NOMO-1 treated with dmso at 0.1 percent for 144 hours (cell line): ENCODE measurements around the gene SLC25A44.
"Not testable (repeated sequence)": the region's sequence is repeated elsewhere in the genome, so short reads cannot be mapped to it uniquely, and the experiment has no call there.

ENCODE experiments used
- DNase-seq: peaks from one replicate; lab custom pipeline; 2025; ENCODE audit not compliant: unreplicated experiment; lab: John Stamatoyannopoulos, UW

The SLC25A44 gene

DNA sequence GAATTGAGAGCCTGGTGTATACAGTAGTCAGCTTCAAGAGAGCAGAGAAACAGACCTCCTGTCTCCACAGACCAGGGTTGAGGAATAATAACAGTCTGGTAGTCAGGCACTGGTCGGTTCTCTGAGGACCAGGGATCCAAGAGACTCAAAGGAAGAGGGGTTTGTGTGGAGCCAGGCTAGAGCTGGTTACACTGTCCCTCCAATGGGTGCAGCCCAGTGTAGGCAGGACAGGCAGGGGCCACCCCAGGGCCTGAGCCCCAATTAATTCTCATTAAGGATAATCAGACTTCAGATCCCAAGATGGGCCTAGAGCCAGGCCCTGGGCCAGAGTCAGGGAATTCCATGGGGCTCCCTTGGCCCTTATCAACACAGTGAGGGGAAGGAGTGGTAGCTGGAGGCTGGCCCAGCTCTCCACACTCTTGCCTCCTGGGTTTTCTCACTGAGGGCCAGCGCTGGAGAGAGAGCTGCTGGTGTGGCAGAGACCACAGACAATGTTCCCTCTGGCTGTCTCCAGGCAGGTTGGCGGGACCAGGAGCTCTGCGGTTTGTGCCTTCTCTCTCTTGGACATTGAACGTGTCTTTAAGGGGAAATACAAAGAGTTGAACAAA lies 31.4 kb upstream of the SLC25A44 start:
- no peak for DNase-seq

DNA sequence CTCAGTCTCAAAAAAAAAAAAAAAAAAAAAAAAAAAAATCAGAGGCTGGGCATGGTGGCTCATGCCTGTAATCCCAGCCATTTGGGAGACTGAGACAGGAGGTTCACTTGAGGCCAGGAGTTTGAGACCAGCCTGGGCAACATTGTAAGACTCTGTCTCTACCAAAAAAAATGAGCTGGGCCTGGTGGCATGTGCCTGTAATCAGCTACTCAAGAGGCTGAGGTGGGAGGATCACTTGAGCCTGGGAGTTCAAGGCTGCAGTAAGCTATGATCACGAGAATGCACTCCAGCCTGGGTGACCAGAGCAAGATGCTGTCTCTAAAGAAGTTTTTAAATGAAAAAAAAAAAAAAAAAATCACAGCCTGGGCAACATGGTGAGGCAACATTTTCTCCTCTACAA lies 30.2 kb upstream of the SLC25A44 start:
- no peak for DNase-seq

DNA sequence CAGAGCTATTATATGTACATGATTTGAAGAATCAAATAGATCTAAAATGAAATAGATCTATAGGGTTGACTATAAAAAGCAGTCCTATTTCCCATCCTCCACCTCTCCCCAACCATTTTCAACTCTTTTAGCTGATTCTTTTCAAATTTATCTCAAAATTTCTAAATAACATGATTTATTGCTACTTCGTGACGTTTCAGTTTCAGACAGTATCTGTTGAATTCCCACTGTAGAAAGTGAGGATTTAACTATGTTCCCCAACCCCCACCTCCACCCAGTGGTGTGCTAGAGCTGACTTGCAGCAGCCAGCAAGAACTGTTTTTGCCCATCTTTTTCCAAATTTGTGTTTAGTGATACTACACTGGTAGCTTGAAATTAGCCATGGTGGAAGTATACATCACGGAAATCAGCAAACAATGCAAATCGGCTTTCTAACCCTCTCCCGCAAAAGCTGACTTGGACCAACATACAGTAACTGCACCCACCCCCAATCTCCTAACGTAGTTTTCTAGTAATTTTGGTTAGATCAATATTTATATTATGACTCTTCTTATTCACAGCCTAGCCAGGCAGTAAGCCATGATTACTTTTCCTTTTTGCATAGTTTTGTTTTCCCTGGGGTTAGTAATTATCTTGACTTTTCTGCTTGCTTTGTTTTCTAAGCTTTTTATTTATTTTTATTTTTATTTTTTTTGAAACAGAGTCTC lies 29.6 kb upstream of the SLC25A44 start:
- no peak for DNase-seq

DNA sequence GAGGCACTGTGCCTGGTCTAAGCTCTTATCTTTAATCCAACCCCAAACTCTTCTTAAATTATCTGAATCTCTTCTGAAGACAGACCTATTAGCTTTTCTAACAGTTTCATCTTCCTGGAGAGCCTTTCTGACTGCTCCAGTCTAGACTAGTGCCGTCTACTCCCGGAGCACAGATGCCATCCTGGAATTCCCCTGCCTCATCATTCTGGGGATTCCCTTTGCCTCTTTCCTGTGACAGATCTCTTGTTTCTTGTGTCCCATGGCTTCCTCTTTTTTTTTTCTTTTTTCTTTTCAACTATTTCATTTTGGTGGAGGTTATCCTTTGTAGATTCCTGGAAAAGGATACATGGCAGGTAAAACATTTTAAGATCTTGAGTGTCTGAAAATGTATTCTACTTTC lies 28.8 kb upstream of the SLC25A44 start:
- no peak for DNase-seq

DNA sequence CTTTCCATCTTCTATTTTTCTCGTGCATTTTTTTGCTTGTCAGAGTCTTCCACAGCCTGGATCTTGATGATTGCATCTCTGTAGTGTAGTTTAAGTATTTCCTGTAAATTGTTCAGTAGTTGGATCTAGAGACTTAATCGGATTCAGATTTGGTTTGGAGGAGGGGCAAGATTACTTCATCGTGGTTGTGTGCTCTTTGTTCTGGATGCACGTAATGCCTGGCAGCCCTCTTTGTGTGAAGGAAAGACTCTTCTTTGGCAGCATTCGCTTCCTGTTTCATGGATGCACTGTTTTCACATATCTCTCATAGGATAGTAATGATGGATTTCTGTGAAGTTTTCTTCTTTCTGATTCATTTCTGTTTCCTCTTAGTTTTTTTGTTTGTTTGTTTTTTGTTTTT lies 26.4 kb upstream of the SLC25A44 start:
- no peak for DNase-seq

DNA sequence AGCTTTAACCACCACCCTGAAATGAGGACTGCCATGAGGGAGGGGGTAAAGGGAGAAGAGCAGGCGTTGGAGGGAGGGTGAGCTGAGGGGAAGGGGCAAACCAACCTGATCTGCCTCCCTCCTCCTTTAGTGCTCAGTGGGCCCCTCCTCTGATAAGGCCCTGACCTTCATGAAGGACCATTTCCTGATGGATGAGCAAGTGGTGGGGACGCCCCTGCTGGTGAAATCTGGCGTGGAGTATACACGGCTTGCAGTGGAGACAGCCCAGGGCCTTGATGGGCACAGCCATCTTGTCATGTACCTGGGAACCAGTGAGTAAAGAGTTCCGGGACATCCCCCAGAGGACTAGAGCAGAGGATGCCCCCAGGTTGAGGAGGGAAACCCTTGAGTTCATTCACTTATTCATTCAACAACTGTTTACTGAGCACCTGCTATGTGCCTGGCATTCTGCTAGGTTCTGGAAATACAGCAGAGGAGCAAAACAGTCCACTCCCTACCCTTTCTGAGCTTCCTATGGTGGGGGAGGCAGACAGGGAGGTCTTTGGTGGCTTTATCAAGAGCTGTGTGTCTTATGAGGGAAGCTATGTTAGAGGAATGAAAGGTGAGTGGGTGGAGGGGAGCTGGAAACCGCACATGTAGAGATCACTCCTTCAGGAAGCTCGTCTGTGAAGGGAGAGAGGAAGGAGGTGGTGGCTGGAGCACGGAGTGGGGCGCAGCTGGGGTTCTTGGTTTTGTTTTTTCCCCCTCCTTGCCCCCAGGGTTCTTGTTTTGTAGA lies 21.0 kb upstream of the SLC25A44 start:
- DNase-seq: no peak

DNA sequence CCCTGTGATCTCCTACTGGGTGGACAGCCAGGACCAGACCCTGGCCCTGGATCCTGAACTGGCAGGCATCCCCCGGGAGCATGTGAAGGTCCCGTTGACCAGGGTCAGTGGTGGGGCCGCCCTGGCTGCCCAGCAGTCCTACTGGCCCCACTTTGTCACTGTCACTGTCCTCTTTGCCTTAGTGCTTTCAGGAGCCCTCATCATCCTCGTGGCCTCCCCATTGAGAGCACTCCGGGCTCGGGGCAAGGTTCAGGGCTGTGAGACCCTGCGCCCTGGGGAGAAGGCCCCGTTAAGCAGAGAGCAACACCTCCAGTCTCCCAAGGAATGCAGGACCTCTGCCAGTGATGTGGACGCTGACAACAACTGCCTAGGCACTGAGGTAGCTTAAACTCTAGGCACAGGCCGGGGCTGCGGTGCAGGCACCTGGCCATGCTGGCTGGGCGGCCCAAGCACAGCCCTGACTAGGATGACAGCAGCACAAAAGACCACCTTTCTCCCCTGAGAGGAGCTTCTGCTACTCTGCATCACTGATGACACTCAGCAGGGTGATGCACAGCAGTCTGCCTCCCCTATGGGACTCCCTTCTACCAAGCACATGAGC lies 17.2 kb upstream of the SLC25A44 start:
- no peak for DNase-seq

DNA sequence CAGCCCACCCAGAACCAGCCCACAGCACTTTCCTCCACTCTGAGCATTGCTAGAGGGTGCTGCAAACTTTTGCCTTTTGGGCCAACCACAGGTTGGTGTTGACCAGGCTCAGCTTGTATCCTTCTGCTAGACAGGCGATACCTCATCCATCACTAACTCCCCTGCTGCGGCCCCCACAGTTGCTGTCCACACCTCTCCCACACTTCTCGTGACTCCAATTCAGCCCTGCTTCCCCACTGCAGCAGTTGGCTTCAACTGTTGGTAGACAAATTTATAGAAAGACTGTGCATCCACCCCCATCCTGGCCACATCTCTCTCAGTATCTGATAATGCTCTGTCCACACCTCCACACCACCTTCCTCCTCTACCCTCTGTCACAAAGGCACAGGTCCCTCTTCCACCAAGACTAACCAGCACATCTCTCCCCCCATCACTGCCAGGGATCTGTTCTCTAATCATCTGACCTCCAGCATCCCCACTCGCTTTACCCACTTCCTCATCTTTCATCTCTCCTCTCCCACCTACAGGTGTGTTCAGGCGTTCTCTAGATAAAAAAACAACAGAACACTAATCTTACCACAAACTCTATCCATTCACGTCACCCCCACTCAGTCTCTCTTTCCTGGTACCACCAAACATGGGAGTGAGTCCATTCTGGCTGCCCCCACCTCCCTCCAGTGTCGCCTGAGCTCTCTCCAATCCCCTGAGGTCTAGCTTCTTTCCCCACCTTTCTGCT lies 15.8 kb upstream of the SLC25A44 start:
- no peak for DNase-seq

DNA sequence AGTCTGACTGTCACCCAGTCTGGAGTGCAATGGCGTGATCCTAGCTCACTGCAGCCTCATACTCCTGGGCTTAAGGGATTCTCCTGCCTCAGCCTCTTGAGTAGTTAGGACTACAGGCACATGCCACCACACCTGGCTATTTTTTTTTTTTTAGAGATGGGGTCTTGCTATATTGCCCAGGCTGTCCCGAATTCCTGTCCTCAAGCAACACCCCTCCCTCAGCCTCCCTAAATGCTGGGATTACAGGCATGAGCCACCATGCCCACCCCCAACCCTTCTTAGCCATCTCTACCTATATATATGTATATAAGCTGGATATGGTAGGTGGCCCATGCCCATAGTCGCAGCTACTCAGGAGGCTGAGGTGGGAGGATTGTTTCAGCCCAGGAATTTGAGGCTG lies 13.4 kb upstream of the SLC25A44 start:
- DNase-seq: no peak

DNA sequence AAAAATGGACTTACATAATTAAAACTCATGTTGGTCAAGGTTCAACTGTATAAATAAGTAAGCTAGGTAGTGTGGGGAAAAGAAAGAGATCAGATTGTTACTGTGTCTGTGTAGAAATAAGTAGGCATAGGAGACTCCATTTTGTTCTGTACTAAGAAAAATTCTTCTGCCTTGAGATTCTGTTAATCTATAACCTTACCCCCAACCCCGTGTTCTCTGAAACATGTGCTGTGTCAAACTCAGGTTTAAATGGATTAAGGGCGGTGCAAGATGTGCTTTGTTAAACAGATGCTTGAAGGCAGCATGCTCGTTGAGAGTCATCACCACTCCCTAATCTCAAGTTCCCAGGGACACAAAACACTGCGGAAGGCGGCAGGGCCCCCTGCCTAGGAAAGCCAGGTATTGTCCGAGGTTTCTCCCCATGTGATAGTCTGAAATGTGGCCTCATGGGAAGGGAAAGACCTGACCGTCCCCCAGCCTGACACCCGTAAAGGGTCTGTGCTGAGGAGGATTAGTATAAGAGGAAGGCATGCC lies 12.4 kb upstream of the SLC25A44 start:
- DNase-seq: not testable (repeated sequence)

DNA sequence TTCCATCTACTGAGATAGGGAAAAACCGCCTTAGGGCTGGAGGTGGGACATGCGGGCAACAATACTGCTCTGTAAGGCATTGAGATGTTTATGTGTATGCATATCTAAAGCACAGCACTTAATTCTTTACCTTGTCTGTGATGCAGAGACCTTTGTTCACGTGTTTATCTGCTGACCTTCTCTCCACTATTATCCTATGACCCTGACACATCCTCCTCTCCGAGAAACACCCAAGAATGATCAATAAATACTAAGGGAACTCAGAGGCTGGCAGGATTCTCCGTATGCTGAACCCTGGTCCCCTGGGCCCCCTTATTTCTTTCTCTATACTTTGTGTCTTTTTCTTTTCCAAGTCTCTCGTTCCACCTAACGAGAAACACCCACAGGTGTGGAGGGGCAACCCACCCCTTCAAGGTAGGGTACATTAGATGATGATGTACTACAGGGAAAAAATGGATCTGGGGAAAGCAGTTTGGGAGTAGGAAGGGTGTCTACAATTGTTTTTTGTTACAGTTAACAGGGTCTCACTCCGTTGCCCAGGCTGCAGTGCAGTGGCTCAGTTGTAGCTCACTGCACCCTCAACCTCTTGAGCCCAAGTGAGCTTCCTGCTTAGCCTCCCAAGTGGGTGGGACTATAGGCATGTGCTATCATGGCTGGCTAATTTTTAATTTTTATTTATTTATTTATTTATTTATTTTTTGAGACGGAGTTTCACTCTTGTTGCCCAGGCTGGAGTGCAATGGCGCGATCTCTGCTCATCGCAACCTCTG lies 11.7 kb upstream of the SLC25A44 start:
- DNase-seq: not testable (repeated sequence)

DNA sequence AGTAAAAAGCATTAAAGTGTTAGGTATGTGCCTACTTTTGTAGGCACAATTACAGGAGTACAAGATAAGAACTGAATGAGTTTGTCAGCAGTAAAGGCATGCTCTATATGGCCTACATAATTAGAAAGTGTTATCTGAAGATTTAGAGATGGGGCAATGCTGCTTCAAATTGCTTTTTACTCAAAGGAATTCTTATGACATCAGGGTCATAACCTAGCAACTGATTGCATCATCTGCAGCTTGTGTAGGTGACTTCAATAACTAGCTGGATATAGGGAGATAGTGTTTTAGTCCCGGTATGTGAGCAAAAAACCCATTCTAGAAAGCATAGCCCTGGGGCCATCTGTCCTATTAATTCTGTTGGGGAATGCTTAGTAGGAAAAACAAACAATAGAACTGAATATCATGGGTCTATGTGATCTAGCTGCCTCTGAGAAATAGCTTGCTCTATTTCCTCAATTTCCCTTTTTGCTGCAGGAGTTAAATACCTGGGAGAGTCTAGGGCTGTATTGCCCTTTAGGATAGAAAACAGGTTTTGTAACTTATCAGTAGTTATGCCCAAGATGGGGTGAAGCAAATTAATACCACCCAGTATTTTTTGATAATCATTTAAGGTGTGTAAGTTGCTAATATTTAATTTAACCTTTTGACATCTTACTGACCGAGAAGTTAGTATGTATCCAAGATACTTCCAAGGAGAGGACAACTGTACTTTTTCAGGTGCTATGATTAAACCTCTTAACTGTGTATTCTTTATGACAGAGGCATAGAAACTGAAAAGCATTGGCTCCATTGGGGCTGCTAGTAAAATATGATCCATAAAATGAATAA lies 7.3 kb upstream of the SLC25A44 start:
- DNase-seq: not testable (repeated sequence)

DNA sequence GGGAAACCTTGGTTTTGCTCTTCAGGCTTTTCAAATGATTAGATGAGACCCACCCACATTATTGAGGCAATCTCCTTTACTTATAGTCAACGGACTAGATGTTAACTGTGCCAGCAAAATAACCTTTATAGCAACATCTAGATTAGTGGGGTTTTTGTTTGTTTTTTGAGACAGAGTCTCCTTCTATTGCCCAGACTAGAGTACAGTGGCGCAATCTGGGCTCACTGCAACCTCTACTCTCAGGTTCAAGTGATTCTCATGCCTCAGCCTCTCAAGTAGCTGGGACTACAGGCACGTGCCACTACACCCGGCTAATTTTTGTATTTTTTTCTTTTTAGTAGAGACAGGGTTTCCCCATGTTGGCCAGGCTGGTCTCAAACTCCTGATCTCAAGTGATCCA lies 3.6 kb upstream of the SLC25A44 start:
- DNase-seq: not testable (repeated sequence)

DNA sequence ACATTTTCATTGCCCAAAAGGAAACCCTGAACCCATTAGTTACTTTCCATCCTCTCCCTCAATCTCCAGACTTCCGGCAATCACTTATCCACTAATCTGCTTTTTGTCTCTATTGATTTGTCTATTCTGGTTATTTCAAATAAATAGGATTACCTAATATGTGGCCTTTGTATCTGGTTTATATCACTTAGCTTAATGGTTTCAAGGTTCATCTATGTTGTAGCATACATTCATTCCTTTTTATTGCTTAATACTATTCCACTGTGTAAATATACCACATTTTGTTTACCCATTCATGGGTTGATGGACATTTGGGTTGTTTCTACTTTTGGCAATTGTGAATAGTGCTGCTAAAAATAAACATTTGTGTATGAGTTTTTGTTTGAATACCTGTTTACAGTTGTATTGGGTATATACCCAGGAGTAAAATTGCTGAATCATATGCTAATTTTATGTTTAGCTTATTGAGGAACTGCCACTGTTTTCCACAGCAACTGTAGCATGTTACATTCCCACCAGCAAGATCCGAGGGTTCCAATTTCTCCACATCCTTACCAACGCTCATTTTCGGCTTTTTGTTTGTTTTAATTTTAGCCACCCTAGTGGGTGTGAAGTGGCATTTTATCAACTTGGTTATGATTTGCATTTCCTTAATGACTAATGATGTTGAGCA lies 2.5 kb upstream of the SLC25A44 start:
- DNase-seq: no peak

DNA sequence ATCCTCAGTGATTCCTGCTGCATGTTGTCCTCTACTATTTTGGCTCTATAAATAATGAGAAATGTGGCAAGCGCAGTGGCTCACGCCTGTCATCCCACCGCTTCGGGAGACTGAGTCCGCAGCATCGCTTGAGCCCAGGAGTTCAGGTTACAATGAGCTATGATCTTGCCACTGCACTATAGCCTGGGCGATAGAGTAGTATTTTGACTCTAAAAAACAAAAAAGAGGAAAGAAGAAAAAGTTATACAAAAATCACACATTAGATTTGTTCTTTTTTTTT lies 756 bp upstream of the SLC25A44 start:
- no peak for DNase-seq

DNA sequence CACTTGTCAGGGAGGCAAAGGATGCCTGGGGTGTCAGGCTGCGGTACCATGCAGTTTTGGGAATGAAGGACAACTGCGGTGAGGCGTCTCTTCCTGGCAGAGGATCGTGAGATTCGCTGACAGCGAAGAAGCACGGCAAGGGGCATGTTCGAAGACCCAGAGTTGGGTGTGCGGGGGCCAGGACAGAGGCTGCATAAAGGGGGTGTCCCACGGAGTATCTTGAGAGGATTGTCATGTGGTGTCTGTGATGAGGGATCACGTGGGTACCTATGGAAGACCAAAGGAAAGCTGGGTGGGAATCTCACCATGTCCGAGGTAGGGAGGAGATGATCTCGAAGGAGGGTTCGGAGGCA lies 372 bp downstream of the SLC25A44 start:
- DNase-seq: no peak

DNA sequence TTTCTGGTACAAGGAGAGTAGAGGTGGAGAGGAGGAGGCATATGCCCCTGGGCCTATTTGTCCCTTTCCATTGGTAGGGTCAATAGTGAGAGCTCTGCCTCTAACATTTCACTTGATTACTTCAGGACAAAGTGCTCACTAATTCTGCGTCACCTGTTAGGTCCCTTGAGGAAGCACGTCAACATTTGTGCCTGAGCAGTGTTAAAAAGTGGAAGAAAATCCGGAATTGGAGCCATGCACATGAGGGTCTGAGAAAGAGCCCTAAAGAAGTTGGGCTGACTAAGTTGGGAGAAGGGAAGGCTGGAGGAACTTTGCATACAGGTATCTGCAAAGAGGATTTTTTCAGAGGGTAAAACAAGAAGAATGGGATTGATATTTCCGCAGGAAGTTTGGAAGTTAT lies 1.9 kb downstream of the SLC25A44 start:
- DNase-seq: no peak

DNA sequence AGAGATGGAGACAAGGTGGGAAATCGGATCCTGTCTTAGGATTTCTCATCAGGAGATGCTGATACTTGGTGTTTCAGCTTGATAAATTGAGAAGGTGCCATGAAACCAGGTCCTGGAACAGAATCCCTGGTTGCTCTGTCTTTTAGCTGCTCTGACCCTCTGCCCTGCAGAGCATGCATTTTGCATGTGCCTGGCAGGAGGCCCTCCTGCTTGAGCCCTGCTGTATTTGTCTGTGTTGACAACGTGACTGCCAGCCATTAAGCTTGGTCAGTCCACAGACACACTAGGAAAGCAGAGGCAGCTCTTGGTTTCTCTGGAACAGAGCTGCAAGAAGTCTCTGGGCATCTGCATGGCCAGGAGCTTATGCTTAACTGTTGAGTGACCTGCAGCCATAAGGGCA lies 2.5 kb downstream of the SLC25A44 start:
- no peak for DNase-seq

DNA sequence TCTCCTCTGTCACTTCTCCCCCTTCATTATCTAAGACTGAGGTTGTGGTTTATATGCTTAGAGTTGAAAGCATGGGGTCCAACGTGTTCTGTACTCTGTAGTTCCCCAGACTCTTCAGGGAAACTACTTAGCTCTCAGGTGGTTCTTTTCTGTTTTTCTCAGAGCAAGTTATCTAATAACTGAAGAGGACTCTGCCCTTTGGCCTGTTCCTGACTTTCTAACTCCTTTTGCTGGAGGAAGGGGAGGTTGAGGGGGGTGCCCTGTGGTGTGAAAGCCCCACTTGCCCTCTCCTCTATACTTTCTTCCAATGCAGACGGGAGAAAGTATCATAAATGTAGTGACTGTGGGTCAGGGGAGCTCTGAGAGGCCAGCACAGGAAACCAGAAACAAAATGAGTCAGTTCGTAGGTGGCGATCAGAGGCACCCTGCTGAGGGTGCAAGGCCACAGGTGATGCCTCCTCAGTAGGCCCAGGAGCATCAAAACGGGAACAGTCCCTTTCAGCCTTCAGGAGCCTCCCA lies 5.0 kb downstream of the SLC25A44 start:
- no peak for DNase-seq
